Measurements from ENCODE around the gene TMEM198. TPM values are rescaled to one million over a fixed set of nuclear protein-coding genes. Genes with fewer than 3 reads are reported as not detected.

TMEM198 gene
- total RNA-seq, 1 experiment from 2014 or later, result 1.1 TPM

GRCh38 chr2:219538956-219539788 lies 4.7 kb upstream of the TMEM198 start:
- H3K9me2 ChIP-seq (replicated peaks; ENCODE audit: low read length), result no peaks in the 10 kb centered on the region
- no peak overlapping the region for H3K4me3 ChIP-seq (ENCODE audit: low read length)
- intact Hi-C loops (cut with micrococcal nuclease), result no loop called here
- ChIA-PET POLR2A (ENCODE audit: unreplicated experiment) (no interaction called here), CTCF (interaction anchor here (0.5 kb wide), 1 partner anchor 9 kb away, joined by 3 read pairs; no protein-coding TSS in a partner anchor)
- TF ChIP-seq CTCF (conservative IDR thresholded peaks at IDR 0.05; ENCODE audit: low read depth, low read length) (no peak), EZH2 (IDR thresholded peaks at IDR 0.05; ENCODE audit: low read length, unreplicated experiment) (no peak), EZH2phosphoT487 (IDR thresholded peaks at IDR 0.05; ENCODE audit: borderline replicate concordance, low read length) (no peak)
- no peaks in the 10 kb centered on the region for H3K27me3 ChIP-seq (ENCODE audit: low read length)
- peaks cover 14% of the 10 kb centered on the region for H3K79me2 ChIP-seq (ENCODE audit: low read length)
- H2AFZ ChIP-seq (ENCODE audit: low read length), result no peak overlapping the region
- no peaks in the 10 kb centered on the region for H4K20me1 ChIP-seq (ENCODE audit: low read length)
- no peak overlapping the region for H3K4me2 ChIP-seq (ENCODE audit: low read length)
- no peak overlapping the region for H3K9ac ChIP-seq (ENCODE audit: low read length)
- ATAC-seq, result no peak
- BruUV-seq (replicated peaks), result no TSS peak
- H3K36me3 ChIP-seq (ENCODE audit: low read depth, low read length), result peaks cover 13% of the 10 kb centered on the region
- no peaks in the 10 kb centered on the region for H3K9me3 ChIP-seq (ENCODE audit: low read length)
- DNase-seq, result no peak
- H3K4me1 ChIP-seq (ENCODE audit: insufficient read depth, low read length), result peaks cover 7% of the 10 kb centered on the region; the same call in 1 of the 2 replicates
- H3F3A ChIP-seq (ENCODE audit: low read length, unreplicated experiment), result no peaks in the 10 kb centered on the region
- no peak overlapping the region for H3K27ac ChIP-seq (ENCODE audit: low read length)

GRCh38 chr2:219539926-219540678 lies 3.7 kb upstream of the TMEM198 start:
- POLR2A ChIA-PET (ENCODE audit: unreplicated experiment), result no interaction called here
- ATAC-seq, result no peak

More at GRCh38 chr2:219539926-219540678, 3.7 kb upstream of the TMEM198 start:
- Histone ChIP-seq H3K9me2 (replicated peaks; ENCODE audit: low read length) (no peaks in the 10 kb centered on the region), H3K4me3 (ENCODE audit: low read length) (no peak overlapping the region), H3K79me2 (ENCODE audit: low read length) (peaks cover 14% of the 10 kb centered on the region), H4K20me1 (ENCODE audit: low read length) (no peaks in the 10 kb centered on the region), H3K27me3 (ENCODE audit: low read length) (no peaks in the 10 kb centered on the region), H2AFZ (ENCODE audit: low read length) (no peak overlapping the region), H3K9ac (ENCODE audit: low read length) (no peak overlapping the region), H3K4me2 (ENCODE audit: low read length) (no peak overlapping the region), H3K9me3 (ENCODE audit: low read length) (no peaks in the 10 kb centered on the region), H3K36me3 (ENCODE audit: low read depth, low read length) (peaks cover 13% of the 10 kb centered on the region), H3F3A (ENCODE audit: low read length, unreplicated experiment) (no peaks in the 10 kb centered on the region), H3K4me1 (ENCODE audit: insufficient read depth, low read length) (peaks cover 7% of the 10 kb centered on the region; the same call in 1 of the 2 replicates), H3K27ac (ENCODE audit: low read length) (no peak overlapping the region)
- no peak for DNase-seq
- intact Hi-C loops (cut with micrococcal nuclease), result no loop called here
- CTCF ChIA-PET, result interaction anchor here (0.5 kb wide), 1 partner anchor 10 kb away, joined by 3 read pairs; no protein-coding TSS in a partner anchor
- TF ChIP-seq EZH2phosphoT487 (IDR thresholded peaks at IDR 0.05; ENCODE audit: borderline replicate concordance, low read length) (no peak), CTCF (conservative IDR thresholded peaks at IDR 0.05; ENCODE audit: low read depth, low read length) (no peak), EZH2 (IDR thresholded peaks at IDR 0.05; ENCODE audit: low read length, unreplicated experiment) (no peak)
- BruUV-seq (replicated peaks), result no TSS peak

Measured in PC-3 (cell line).